C4-2B (cell line): Measurements from ENCODE around the gene CUX1.

Experiments
- H3K27ac ChIP-seq: fragments of 450-650 bp; 2 replicates; pipeline ENCODE4 v1.5.1; 2017
- ZFX ChIP-seq: fragments of 450-650 bp; IDR thresholded peaks from 2 replicates; pipeline ENCODE4 v1.6.1; 2017
- TF ChIP-seq, protein P1 (sequence below): fragments of 450-650 bp; conservative IDR thresholded peaks from 2 replicates; pipeline ENCODE4 v1.5.1; 2017; ENCODE audit warnings: mild to moderate bottlenecking

The CUX1 gene

DNA sequence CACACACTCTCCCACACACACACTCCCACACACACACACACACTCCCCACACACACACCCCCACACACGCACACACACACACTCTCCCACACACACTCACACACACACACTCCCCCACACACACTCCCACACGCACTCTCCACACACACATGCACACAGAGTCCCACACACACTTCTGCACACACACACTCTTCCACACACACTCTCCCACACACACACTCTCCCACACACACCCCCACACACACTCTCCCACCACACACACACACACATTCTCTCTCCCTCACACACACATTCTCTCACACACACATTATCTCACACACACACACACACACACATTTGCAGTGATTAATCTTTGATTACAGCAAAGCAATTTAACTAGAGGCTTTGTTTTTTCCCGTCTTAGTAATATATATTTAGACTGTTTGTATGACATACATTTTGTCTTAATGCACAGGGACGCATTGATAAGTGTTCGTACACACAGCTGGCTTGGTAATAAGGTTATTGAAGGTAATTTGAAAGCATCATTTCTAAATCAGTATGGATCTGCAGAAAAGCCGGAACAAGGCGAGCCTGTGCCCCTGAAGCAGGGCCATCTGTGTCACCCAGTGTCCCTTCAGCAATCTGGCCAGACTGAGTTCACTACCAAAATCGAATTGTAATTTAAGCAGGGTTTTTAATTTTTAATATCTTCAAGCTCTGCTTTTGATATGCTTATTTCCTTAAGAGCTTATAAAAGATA, 399.3 kb downstream of the CUX1 start:
- TF ChIP-seq, protein P1, sequence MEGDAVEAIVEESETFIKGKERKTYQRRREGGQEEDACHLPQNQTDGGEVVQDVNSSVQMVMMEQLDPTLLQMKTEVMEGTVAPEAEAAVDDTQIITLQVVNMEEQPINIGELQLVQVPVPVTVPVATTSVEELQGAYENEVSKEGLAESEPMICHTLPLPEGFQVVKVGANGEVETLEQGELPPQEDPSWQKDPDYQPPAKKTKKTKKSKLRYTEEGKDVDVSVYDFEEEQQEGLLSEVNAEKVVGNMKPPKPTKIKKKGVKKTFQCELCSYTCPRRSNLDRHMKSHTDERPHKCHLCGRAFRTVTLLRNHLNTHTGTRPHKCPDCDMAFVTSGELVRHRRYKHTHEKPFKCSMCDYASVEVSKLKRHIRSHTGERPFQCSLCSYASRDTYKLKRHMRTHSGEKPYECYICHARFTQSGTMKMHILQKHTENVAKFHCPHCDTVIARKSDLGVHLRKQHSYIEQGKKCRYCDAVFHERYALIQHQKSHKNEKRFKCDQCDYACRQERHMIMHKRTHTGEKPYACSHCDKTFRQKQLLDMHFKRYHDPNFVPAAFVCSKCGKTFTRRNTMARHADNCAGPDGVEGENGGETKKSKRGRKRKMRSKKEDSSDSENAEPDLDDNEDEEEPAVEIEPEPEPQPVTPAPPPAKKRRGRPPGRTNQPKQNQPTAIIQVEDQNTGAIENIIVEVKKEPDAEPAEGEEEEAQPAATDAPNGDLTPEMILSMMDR, result no peak

GRCh38 chr7:102220229-102220850, 402.9 kb downstream of the CUX1 start:
- no peak overlapping the region for H3K27ac ChIP-seq
- TF ChIP-seq ZFX, result no peak
- TF ChIP-seq, protein P1, result no peak

More for the DNA sequence above, 399.3 kb downstream of the CUX1 start:
- H3K27ac ChIP-seq, result no peak overlapping the region

- TF ChIP-seq ZFX, result no peak
- TF ChIP-seq, protein P1, result no peak
- no peak overlapping the region for H3K27ac ChIP-seq
Observed at GRCh38 chr7:102220960-102221800, 403.8 kb downstream of the CUX1 start.

GRCh38 chr7:102221961-102222360, 404.5 kb downstream of the CUX1 start:
- no peak overlapping the region for H3K27ac ChIP-seq

DNA sequence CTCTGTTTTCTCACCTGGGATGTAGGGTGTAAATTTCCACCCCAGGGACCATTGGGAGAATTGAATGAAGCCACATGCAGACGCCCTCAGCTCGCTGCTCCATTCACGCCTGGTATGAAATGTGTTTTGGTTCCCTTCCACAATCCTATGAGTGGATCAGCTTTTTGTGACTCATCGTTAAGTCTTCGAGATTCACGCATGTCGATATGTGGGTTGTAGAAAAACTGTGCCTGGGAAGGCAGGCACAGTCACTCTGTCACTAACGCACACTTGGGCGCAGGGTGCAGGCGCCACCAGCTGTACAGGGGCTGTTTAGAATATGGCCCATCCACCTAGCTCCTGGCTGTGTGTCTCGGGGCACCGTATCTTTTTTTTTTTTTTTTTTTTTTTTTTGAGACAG, 405.0 kb downstream of the CUX1 start:
- H3K27ac ChIP-seq, result no peak overlapping the region
- TF ChIP-seq ZFX, result no peak
- TF ChIP-seq, protein P1, result no peak

More at GRCh38 chr7:102221961-102222360, 404.5 kb downstream of the CUX1 start:
- no peak for TF ChIP-seq ZFX

- TF ChIP-seq, protein P1, result no peak
- no peak for TF ChIP-seq ZFX
- no peak overlapping the region for H3K27ac ChIP-seq
Observed at GRCh38 chr7:102223184-102223583, 405.8 kb downstream of the CUX1 start.

DNA sequence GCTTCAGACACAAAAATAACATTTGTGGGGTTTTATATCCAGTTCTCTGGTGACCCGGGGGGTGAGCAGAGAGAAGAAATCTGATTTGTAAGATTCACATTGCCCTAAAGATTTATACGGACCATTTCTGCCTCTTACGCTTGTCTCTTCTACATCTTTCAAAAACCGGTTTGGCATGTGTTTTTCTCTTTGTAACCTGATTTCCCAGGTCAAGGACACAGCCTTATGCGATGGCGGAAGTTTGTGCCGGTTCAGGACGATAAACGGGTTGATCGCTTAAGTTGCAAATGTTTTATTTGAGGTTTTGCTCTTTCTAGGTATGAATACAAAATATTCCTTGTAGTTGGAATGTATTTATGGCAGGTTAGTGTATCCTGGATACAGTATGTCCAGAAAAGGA, 407.6 kb downstream of the CUX1 start:
- H3K27ac ChIP-seq, result no peak overlapping the region
- TF ChIP-seq, protein P1, result no peak
- TF ChIP-seq ZFX, result no peak
